Mesendoderm (in vitro differentiated cells): ENCODE data around the gene UMPS.

ENCODE experiments used
- DNase-seq: peaks from one replicate; pipeline ENCODE4 v3.0.0; 2013
- H2AK5ac ChIP-seq: 2 replicates; pipeline ENCODE4 v1.6.1; 2013; ENCODE audit warnings: low read length, inconsistent platforms
- H2BK120ac ChIP-seq: 2 replicates; pipeline ENCODE4 v1.6.1; 2013; ENCODE audit warnings: low read depth, mild to moderate bottlenecking, low read length, moderate library complexity, mixed read lengths
- H2BK15ac ChIP-seq: replicated peaks from 2 replicates; pipeline ENCODE4 v1.6.1; 2013; ENCODE audit warnings: low read depth, mild to moderate bottlenecking, moderate library complexity
- H2BK5ac ChIP-seq: 2 replicates; pipeline ENCODE4 v1.6.1; 2013; ENCODE audit warnings: low read length, inconsistent platforms
- H3K18ac ChIP-seq: 2 replicates; pipeline ENCODE4 v1.6.1; 2013; ENCODE audit warnings: mild to moderate bottlenecking, low read length, mixed read lengths
- H3K23ac ChIP-seq: one replicate; pipeline ENCODE4 v1.6.1; 2013; ENCODE audit warnings: low read length
- H3K27ac ChIP-seq: 2 replicates; pipeline ENCODE4 v1.5.1; 2013; ENCODE audit warnings: low read depth, mild to moderate bottlenecking, inconsistent platforms, low read length, moderate library complexity
- H3K27me3 ChIP-seq: 2 replicates; pipeline ENCODE4 v1.6.1; 2013; ENCODE audit warnings: low read length, control low read depth, mild to moderate bottlenecking, inconsistent platforms; ENCODE audit not compliant: insufficient read depth, poor library complexity
- H3K36me3 ChIP-seq: 2 replicates; pipeline ENCODE4 v1.6.1; 2013; ENCODE audit warnings: low read length, inconsistent platforms; ENCODE audit not compliant: control insufficient read depth, insufficient read depth
- H3K4ac ChIP-seq: one replicate; pipeline ENCODE4 v1.6.1; 2013; ENCODE audit warnings: low read depth, mild to moderate bottlenecking, low read length, moderate library complexity
- H3K4me1 ChIP-seq: 2 replicates; pipeline ENCODE4 v1.6.1; 2013; ENCODE audit warnings: low read depth, low read length, inconsistent platforms; ENCODE audit not compliant: control insufficient read depth
- H3K4me2 ChIP-seq: 2 replicates; pipeline ENCODE4 v1.6.1; 2013; ENCODE audit warnings: low read length
- H3K4me3 ChIP-seq: 2 replicates; pipeline ENCODE4 v1.5.1; 2013; ENCODE audit warnings: mild to moderate bottlenecking, low read length
- H3K56ac ChIP-seq: one replicate; pipeline ENCODE4 v1.6.1; 2013; ENCODE audit warnings: low read length
- H3K79me1 ChIP-seq: 2 replicates; pipeline ENCODE4 v1.6.1; 2013; ENCODE audit warnings: low read length, inconsistent platforms
- H3K79me2 ChIP-seq: 2 replicates; pipeline ENCODE4 v1.6.1; 2013; ENCODE audit warnings: mild to moderate bottlenecking, low read length; ENCODE audit not compliant: control insufficient read depth, insufficient read depth
- H3K9ac ChIP-seq: 2 replicates; pipeline ENCODE4 v1.6.1; 2013; ENCODE audit warnings: low read length, inconsistent platforms
- H4K5ac ChIP-seq: one replicate; pipeline ENCODE4 v1.6.1; 2013; ENCODE audit warnings: low read length
- H4K8ac ChIP-seq: one replicate; pipeline ENCODE4 v1.6.1; 2013; ENCODE audit warnings: low read depth, mild to moderate bottlenecking, control low read depth, low read length, moderate library complexity
- WGBS: extraction: QIAGEN DNeasy Blood & Tissue Kit; methylation state at CpG from one replicate; pipeline ENCODE4 v1.1.7; 2013; ENCODE audit warnings: low lambda C conversion rate, missing lambda C conversion rate; ENCODE audit not compliant: insufficient coverage; ENCODE audit errors: extremely low coverage; 5-methylcytosine and 5-hydroxymethylcytosine counted together

UMPS gene

DNA sequence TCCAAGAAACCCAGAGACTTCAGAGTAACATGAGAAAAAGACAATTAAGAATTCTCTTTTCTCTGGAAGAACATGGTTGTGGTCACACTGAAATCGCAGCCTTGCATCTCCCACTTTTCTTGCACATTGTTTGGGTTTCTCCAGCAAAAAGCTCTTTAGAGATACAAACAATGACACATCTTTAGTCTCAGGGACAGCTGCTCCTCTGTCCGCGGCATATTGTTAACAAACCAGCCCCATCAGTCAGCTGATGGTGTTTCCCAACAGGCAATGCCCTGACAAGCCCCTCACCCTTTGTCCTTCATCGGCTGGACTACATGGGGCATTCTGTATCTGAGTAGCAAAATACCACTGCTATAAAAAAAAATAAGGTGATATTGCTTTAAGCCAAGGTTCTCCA is 53.4 kb downstream of the UMPS start:
- Histone ChIP-seq H2BK120ac (no peak overlapping the region), H3K4me3 (no peak overlapping the region), H3K18ac (no peak overlapping the region), H2AK5ac (no peak overlapping the region), H3K4me2 (no peak overlapping the region), H3K27ac (no peak overlapping the region), H3K4me1 (peaks cover 4% of the 10 kb centered on the region), H3K36me3 (peaks cover 16% of the 10 kb centered on the region), H4K8ac (no peak overlapping the region), H3K79me1 (peaks cover 33% of the 10 kb centered on the region), H3K79me2 (peaks cover 11% of the 10 kb centered on the region), H4K5ac (no peak overlapping the region), H3K56ac (no peak overlapping the region), H3K9ac (no peak overlapping the region), H3K4ac (no peak overlapping the region), H3K23ac (no peak overlapping the region), H3K27me3 (no peaks in the 10 kb centered on the region), H2BK5ac (no peak overlapping the region), H2BK15ac (no peak overlapping the region)
- WGBS = no CpG with 5 or more reads among the region's 4 CpGs
- no peak for DNase-seq

DNA sequence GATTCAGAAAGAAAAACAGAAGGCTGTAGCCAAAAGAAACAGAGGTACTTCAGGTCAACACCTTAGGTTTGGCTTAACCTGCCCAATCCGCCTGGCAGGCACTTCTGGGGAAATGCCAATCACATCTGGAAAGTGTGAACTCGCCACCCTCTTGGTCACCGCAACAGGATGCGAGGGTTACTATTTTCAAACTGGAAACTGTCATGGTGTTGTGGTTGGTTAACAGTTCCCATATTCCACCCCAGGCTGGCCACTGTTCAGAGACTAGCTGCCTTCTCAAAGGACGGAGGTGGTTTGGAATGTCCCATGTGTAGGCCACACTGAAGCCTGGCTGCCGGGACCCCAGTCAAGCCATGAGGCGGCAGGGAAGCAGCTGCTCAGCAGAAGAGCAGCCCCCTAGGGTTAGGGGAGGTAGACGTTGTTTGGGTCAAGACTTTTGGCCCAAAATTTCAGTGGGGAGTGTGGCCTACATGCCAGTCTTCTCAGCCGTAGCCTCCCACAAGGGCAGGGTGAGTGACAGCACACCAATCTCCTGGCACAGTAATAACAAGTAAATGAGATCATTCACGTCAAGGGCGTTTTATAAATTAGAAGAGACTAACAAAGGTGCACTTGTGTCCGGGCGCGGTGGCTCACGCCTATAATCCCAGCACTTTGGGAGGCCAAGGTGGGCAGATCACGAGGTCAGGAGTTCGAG is 54.6 kb downstream of the UMPS start:
- H3K4me1 ChIP-seq = peaks cover 4% of the 10 kb centered on the region
- no peak for DNase-seq
- no CpG with 5 or more reads among the region's 17 CpGs for WGBS
- H3K36me3 ChIP-seq = peaks cover 13% of the 10 kb centered on the region
- no peak overlapping the region for H3K23ac ChIP-seq
- H3K27ac ChIP-seq = no peak overlapping the region
- no peak overlapping the region for H2AK5ac ChIP-seq
- no peak overlapping the region for H3K4me3 ChIP-seq
- H2BK5ac ChIP-seq = no peak overlapping the region
- H3K79me1 ChIP-seq = peaks cover 27% of the 10 kb centered on the region
- H3K4me2 ChIP-seq = no peak overlapping the region
- peaks cover 11% of the 10 kb centered on the region for H3K79me2 ChIP-seq
- H4K8ac ChIP-seq = no peak overlapping the region
- H4K5ac ChIP-seq = no peak overlapping the region
- no peak overlapping the region for H3K9ac ChIP-seq
- no peak overlapping the region for H3K4ac ChIP-seq
- H3K18ac ChIP-seq = no peak overlapping the region
- no peak overlapping the region for H2BK15ac ChIP-seq
- H2BK120ac ChIP-seq = no peak overlapping the region
- no peaks in the 10 kb centered on the region for H3K27me3 ChIP-seq
- H3K56ac ChIP-seq = no peak overlapping the region

DNA sequence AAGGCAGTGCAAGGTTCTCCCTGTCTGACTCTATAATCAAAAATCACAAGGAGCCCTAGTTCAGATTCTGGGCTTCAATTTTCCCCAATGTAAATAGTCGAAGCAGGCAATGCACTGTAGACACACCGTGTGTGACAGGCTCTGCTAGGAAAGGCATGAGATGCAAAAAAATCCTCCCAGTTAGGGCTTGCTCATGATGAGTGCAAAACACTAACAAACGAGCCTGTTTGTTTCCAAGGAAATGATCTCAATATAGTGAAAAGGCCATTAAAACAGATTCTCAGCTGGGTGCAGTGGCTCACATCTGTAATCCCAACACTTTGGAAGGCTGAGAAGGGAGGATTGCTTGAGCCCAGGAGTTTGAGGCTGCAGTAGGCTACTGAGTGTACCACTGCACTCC is 55.7 kb downstream of the UMPS start:
- Histone ChIP-seq H3K4me2 (no peak overlapping the region), H2AK5ac (no peak overlapping the region), H2BK5ac (no peak overlapping the region), H3K9ac (no peak overlapping the region), H2BK120ac (no peak overlapping the region), H4K8ac (no peak overlapping the region), H4K5ac (no peak overlapping the region), H3K4me3 (no peak overlapping the region), H3K79me2 (peaks cover 11% of the 10 kb centered on the region), H3K27me3 (no peaks in the 10 kb centered on the region), H2BK15ac (no peak overlapping the region), H3K36me3 (peaks cover 13% of the 10 kb centered on the region), H3K56ac (no peak overlapping the region), H3K18ac (no peak overlapping the region), H3K4me1 (peaks cover 4% of the 10 kb centered on the region), H3K79me1 (peaks cover 26% of the 10 kb centered on the region), H3K27ac (no peak overlapping the region), H3K4ac (no peak overlapping the region), H3K23ac (no peak overlapping the region)
- no CpG with 5 or more reads among the region's 3 CpGs for WGBS
- DNase-seq = no peak

DNA sequence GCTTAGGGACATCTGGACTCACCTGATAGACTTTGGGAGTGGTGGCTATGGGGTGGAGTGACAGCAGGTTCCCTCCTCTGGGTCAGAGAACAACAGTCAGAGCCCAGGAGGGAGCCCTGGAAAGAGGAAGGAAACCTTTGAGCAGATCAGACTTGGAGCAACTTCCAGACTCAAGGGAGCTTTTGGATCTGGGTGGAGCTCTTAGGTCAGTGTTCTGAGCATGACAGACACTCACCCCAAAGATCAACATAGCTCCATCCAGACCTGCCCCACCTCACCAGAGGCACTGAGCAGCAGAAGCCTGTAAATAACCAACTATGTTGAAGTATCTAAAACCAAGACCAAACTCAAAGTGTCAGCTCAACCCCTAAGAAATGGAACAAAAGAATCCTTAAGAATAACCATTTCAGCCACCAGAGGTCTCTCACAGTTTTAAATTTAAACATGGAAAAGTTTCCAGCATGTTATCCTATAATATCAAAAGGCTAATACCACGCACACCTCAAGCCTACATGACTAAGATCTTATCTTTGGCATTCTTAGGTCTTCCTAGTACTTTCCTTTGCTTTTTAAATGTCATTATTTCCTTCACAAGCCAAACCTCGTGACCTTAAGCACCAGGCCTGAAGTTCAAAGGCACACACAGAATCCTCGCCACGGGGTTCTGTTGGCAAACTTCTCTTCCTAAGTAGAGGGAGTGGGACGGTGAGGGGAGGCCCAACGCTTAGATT is 56.4 kb downstream of the UMPS start:
- Histone ChIP-seq H3K27ac (no peak overlapping the region), H2BK5ac (no peak overlapping the region)
- DNase-seq = no peak

DNA sequence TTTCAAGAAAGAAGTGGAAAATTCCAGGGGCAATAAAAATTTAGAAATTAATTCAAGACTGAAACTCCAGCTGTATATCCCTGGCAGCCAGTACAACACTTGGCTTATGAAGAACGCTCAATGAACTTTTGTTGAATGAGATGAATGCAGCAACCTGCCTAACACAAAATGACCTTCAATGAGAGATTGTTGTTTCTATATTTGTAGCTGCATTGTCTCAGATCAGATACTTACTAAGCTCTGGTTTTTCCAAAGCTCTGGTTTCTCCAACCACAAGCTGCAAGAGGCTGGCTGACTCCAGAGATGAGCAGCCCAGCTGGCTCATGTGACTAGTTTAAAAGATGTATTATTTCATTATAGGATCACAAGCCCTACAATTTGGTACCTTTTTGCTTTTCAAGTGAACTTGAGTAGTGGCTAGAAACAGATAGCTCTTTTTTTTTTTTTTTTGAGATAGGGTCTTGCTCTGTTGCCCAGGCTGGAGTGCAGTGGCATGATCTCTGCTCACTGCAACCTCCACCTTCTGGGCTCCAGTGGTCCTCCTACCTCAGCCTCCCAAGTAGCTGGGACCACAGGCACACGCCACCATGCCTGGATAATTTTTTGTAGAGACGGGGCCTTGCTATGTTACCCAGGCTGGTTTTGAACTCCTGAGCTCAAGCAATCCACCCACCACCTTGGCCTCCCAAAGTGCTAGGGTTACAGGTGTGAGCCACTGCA is 57.4 kb downstream of the UMPS start:
- H3K79me1 ChIP-seq = peaks cover 33% of the 10 kb centered on the region
- no peak overlapping the region for H3K23ac ChIP-seq
- H2BK120ac ChIP-seq = no peak overlapping the region
- no peaks in the 10 kb centered on the region for H3K27me3 ChIP-seq
- no peak overlapping the region for H2BK15ac ChIP-seq
- no peak overlapping the region for H3K4ac ChIP-seq
- H3K9ac ChIP-seq = no peak overlapping the region
- peaks cover 22% of the 10 kb centered on the region for H3K79me2 ChIP-seq
- H2AK5ac ChIP-seq = no peak overlapping the region
- H3K36me3 ChIP-seq = peaks cover 21% of the 10 kb centered on the region
- no peak overlapping the region for H4K5ac ChIP-seq
- no peak overlapping the region for H3K18ac ChIP-seq
- no peak overlapping the region for H3K56ac ChIP-seq
- H4K8ac ChIP-seq = no peak overlapping the region
- no peak overlapping the region for H3K4me2 ChIP-seq
- no peak for DNase-seq
- no peaks in the 10 kb centered on the region for H3K4me1 ChIP-seq
- H3K4me3 ChIP-seq = no peak overlapping the region
- WGBS = no CpG with 5 or more reads among the region's 3 CpGs
- no peak overlapping the region for H3K27ac ChIP-seq
- H2BK5ac ChIP-seq = no peak overlapping the region

More for the DNA sequence above, 56.4 kb downstream of the UMPS start:
- no peak overlapping the region for H2AK5ac ChIP-seq
- peaks cover 2% of the 10 kb centered on the region for H3K4me1 ChIP-seq
- H3K23ac ChIP-seq = no peak overlapping the region
- no peak overlapping the region for H4K8ac ChIP-seq
- H3K4me2 ChIP-seq = no peak overlapping the region
- WGBS = no CpG with 5 or more reads among the region's 6 CpGs
- H3K79me1 ChIP-seq = peaks cover 31% of the 10 kb centered on the region
- H3K4ac ChIP-seq = no peak overlapping the region
- peaks cover 17% of the 10 kb centered on the region for H3K79me2 ChIP-seq
- H2BK120ac ChIP-seq = no peak overlapping the region
- H3K9ac ChIP-seq = no peak overlapping the region
- H3K27me3 ChIP-seq = no peaks in the 10 kb centered on the region
- H3K18ac ChIP-seq = no peak overlapping the region
- H4K5ac ChIP-seq = no peak overlapping the region
- no peak overlapping the region for H2BK15ac ChIP-seq
- peaks cover 16% of the 10 kb centered on the region for H3K36me3 ChIP-seq
- H3K4me3 ChIP-seq = no peak overlapping the region
- peak overlapping the region; percentile 11 for H3K56ac ChIP-seq
